T-helper 9 cell (primary cell): ENCODE results near the gene C11orf21.
"Not testable (repeated sequence)": the region's sequence is repeated elsewhere in the genome, so short reads cannot be mapped to it uniquely, and the experiment has no call there.

ENCODE experiments used
- DNase-seq: peaks from one replicate; pipeline ENCODE4 v3.0.0-alpha.2; 2020
- total RNA-seq, 2 donors: gene quantifications; one replicate each; lab custom pipeline; 2026; lab: John Stamatoyannopoulos, UW

Gene C11orf21
- 33.4 to 66.6 reads per million in 2 donors for total RNA-seq

- DNase-seq: peak; percentile 42
Observed at GRCh38 chr11:2301631-2302305, at the start of gene C11orf21, which contains the start of gene TSPAN32. TSS of gene C11orf21 (minus strand) at chr11:2301918. CDS start at chr11:2301808, 110 bp downstream. TSS of gene TSPAN32 (plus strand) at chr11:2302013. CDS start at chr11:2302150, 137 bp downstream.

GRCh38 chr11:2348986-2349385, 47.3 kb upstream of the C11orf21 start:
- DNase-seq: no peak

GRCh38 chr11:2347308-2347830, 45.7 kb upstream of the C11orf21 start:
- DNase-seq: no peak

GRCh38 chr11:2346586-2347307, 45.0 kb upstream of the C11orf21 start:
- DNase-seq: no peak

GRCh38 chr11:2346014-2346413, 44.3 kb upstream of the C11orf21 start:
- DNase-seq: no peak

GRCh38 chr11:2345050-2345449, 43.3 kb upstream of the C11orf21 start:
- no peak for DNase-seq

- no peak for DNase-seq
Observed at GRCh38 chr11:2343502-2343901, 41.8 kb upstream of the C11orf21 start.

GRCh38 chr11:2342981-2343380, 41.3 kb upstream of the C11orf21 start:
- no peak for DNase-seq

- DNase-seq: no peak
Observed at GRCh38 chr11:2342557-2342956, 40.8 kb upstream of the C11orf21 start.

- DNase-seq: not testable (repeated sequence)
Observed at GRCh38 chr11:2338760-2339159, 37.0 kb upstream of the C11orf21 start.

- not testable (repeated sequence) for DNase-seq
Observed at GRCh38 chr11:2335286-2335685, 33.6 kb upstream of the C11orf21 start.

- DNase-seq: not testable (repeated sequence)
Observed at GRCh38 chr11:2333486-2334205, 31.9 kb upstream of the C11orf21 start.

- DNase-seq: not testable (repeated sequence)
Observed at GRCh38 chr11:2332569-2332968, 30.9 kb upstream of the C11orf21 start.

- DNase-seq: no peak
Observed at GRCh38 chr11:2331404-2331803, 29.7 kb upstream of the C11orf21 start.

GRCh38 chr11:2330696-2331095, 29.0 kb upstream of the C11orf21 start:
- DNase-seq: no peak

- no peak for DNase-seq
Observed at GRCh38 chr11:2329551-2329950, 27.8 kb upstream of the C11orf21 start.

- DNase-seq: no peak
Observed at GRCh38 chr11:2328656-2329354, 27.1 kb upstream of the C11orf21 start.

GRCh38 chr11:2328021-2328420, 26.3 kb upstream of the C11orf21 start:
- DNase-seq: no peak

- no peak for DNase-seq
Observed at GRCh38 chr11:2327032-2327431, 25.3 kb upstream of the C11orf21 start.

GRCh38 chr11:2325719-2326118, 24.0 kb upstream of the C11orf21 start:
- DNase-seq: no peak

GRCh38 chr11:2325123-2325522, 23.4 kb upstream of the C11orf21 start:
- DNase-seq: no peak

GRCh38 chr11:2321311-2321683, 19.6 kb upstream of the C11orf21 start:
- DNase-seq: no peak
